HG03097 (cell line): Measurements from ENCODE around the gene RUNX2.

Experiments
- ATAC-seq: cut with Tn5 transposase; IDR thresholded peaks from one replicate; pipeline ENCODE4 v1.9.1; 2021; ENCODE audit not compliant: unreplicated experiment, low FRiP score

RUNX2 gene

DNA sequence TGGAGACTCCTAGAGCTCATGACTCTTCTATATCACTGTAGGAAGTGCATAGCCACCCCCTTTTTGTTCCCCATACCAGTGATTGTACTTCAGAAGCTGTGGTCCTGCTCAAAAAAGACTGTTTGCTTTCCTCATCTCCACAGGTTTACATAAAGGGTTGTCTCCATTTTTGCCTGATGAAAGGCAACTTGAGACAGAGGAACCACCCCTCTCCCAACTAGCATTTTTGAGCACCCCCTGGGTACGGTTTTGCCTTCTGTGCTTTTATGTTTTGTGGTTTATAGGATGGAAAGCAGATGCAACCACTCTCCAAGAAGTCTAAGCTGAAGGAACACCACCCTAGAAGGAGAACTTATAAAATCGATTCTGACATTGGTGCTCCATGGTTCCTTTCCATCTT lies 177.3 kb downstream of the RUNX2 start:
- ATAC-seq, result no peak

DNA sequence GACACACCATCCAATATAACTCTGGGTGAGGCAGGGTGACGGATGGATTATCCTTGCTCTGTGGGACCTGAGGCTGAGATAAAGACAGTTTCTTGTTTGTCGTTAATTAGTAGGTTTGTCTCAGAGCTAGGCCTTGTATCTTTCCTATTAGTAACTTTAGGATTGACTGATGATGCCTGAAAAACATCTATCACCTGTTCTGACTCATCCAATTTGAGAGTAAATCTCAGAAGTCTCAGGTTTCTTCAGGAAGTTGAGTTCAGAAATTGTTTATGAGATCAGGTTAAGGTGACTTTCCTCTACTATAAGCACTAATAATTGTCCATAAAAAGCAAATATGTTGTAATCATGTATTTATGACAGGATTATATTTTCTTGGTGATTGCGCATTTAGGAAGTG lies 179.1 kb downstream of the RUNX2 start:
- ATAC-seq, result no peak

- ATAC-seq, result no peak
Measured at GRCh38 chr6:45509426-45509825, 181.3 kb downstream of the RUNX2 start.

- no peak for ATAC-seq
Measured at GRCh38 chr6:45512717-45513116, 184.6 kb downstream of the RUNX2 start.

- no peak for ATAC-seq
Measured at GRCh38 chr6:45513213-45513618, 185.1 kb downstream of the RUNX2 start.

GRCh38 chr6:45513843-45514242 lies 185.7 kb downstream of the RUNX2 start:
- ATAC-seq, result no peak

DNA sequence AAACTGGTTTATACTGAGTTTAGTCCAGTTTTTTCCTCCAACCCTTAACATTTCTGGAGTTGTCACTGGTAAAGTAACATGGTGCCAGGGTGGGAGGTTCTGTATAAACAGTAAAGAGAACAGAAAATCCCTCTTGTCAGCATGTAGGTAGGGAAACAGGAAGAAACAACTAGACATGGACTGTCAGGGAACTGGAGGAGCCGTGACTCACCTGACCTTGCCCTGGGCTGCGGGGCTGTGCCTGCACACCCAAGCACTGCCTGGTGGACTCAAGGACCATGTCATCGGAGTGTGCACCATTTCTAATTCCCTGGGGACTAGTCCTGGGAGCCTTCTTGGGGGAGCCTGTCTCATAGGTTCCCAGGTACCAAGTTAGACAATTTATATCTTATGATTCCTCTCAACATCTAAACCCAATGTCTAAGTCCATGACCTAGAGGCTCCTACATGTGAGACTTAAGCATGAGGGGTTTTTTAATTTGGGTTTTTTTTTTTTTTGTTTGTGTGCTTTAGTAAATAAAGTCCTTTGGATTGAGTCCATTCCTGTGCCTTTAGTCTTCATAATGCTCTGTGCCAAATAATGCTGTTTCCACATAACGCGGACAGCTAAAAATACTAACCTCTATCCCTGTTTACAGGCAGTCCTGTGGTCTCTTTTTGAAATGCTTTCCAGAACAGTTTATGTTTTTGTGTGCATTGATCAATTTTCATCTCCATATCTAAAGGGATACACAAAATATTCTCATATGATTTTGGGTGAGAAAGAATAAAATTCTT lies 186.5 kb downstream of the RUNX2 start:
- ATAC-seq, result no peak

- ATAC-seq, result no peak
Measured at GRCh38 chr6:45518013-45518720, 190.0 kb downstream of the RUNX2 start.

DNA sequence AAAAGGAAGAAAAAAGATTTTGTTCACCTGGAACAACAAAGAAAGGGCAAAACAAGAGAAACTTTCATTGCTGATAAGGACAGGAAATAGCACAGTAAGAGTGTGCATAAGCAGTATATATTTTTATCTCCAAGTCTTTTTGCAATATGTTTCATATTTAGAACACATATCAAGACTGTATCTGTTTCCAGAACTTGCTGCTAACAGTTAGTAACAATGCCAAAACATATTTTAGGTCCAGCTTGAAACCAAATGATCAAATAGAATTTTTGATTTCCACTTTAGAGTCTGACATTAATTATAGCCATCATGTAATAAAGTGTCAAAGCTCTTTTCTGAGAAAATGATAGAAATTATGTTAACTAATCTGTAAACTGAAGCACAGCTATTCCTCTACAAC lies 193.1 kb downstream of the RUNX2 start:
- no peak for ATAC-seq

GRCh38 chr6:45522486-45522885 lies 194.4 kb downstream of the RUNX2 start:
- ATAC-seq, result no peak

DNA sequence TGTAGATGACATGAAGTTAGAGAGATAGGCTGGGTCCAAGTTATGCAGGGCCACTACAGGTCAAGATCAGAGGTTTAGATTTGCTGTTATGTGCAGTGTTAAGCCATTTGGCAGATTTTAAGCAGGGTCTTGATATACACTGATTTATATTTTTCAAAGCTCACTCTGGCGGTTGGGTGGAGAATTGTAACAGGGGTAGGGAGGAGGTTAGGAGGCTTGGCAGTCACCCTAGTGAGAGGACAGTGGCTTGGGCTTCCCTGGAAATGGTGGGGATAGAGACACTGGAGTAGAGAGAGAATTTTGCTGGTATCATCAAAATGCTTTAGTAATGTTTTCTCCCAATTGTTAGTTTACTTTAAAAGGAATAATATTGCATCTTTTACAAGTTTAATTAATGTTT lies 199.1 kb downstream of the RUNX2 start:
- no peak for ATAC-seq

DNA sequence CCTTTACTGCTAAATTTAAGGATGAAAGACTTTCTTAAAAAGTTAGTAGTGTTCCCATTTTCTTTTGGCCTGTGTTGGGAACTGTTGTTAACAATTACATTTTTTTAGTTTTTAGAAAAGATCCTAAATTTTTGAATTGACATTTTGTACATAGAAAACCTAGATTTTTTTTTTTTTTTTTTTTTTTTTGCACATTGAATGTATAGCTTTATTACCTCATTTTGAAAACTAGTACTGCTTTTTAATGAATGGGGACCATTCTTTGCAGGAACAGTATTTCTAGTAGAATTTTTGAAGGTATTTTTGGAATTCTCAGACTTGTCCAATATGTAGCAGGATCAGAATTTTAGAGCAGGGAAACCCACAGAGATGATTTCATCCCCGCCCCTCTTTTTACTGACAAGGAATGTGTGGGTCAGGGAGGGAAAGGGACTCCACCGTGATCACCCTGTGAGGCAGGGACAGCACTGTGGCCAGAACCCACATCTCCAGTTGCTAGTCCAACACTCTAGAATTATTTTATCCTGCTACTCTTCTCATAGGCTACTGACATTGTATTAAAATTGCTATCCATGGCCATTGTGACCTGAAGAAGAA lies 204.0 kb downstream of the RUNX2 start:
- no peak for ATAC-seq

- ATAC-seq, result no peak
Measured at GRCh38 chr6:45532721-45533210, 204.6 kb downstream of the RUNX2 start.

DNA sequence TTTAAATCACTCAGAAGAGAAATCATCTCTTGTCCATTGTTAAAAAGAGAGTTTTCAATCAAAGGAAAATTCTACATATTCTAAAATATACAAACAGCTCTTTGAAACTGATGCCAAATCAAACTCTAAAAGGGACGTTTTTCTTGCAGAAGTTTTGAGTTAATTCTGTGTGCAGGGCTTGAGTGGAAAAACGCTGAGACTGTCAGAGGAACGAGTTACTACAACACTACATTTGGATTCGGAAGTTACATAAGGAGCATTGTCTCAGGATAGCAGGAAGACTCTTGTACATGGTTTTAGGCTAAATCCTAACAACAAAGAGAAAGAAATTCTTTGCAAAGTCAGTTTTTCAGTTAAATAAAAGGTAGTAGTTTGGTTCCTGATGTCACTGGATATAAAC lies 205.3 kb downstream of the RUNX2 start:
- ATAC-seq, result no peak

- no peak for ATAC-seq
Measured at GRCh38 chr6:45535933-45536332, 207.8 kb downstream of the RUNX2 start.

GRCh38 chr6:45537539-45537938 lies 209.4 kb downstream of the RUNX2 start:
- ATAC-seq, result no peak

GRCh38 chr6:45538641-45539547 lies 210.8 kb downstream of the RUNX2 start:
- ATAC-seq, result no peak

DNA sequence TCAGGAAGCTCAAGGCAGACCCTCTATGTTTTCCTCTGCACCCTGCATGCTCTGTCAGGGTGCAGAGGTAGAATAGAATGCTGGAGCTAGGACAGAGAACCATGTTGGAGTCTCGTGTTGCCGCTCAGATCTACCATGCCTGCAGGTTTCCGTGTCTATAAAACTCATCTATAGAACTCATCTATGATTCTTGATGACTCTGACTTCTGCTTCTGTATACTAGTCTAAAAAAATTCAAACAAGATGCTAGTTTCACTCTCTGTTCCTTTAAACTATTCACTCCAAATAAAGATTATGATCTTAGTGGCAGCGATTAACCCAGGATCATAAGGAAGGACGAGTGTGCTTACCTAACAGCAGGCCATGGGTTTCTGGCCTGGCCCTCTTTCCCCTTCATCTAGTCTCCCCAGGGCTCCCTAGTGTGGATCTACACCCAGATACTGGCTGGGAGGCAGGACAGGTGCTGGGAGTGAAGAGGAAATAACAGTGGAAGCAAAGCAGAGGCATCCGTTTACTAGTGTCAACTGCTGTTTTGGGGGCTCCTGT lies 212.3 kb downstream of the RUNX2 start:
- ATAC-seq, result no peak

- ATAC-seq, result no peak
Measured at GRCh38 chr6:45541934-45542333, 213.8 kb downstream of the RUNX2 start.
